KG1 (cell line): Measurements from ENCODE around the gene ATAT1.

Experiments used
- DNase-seq: peaks from one replicate; lab custom pipeline; 2025; lab: John Stamatoyannopoulos, UW

The ATAT1 gene

GRCh38 chr6:30613251-30614043, 13.2 kb upstream of the ATAT1 start:
- no peak for DNase-seq

DNA sequence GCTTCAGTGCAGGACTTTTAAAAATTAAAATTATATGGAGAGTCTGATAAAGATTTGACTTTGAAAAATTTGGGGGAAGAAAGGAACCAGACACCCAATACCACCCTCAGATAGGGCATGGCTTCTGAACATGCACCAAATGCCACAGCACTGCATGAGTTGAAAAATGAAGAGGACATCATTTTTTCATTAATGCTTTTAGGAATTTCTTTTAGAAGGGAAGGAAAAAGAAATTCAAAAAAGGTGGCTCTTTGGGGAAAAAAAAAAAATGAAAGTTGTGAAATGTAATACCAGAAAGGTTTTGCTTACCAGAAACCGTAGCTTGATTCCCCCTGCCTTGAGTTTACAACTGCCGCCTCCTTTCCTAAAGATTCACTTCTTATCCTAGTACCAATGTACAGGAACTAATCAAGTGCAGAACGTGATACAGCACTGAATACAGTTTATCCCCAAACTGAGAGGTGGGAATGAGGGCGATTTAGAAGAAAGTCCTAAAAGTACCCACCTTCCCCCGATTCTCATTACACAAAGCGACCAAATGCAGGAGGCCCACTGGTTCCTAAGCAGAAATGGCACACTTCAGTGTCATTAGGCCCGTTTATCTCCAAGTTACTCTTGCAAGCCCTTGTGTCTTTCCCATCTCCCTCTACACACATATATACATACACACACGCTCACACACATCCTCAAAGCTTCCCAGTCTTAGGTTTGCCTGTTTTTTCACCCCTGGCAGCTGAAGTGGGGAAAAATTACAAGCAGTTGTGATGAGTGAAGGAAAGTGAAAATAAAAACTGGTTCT, 12.4 kb upstream of the ATAT1 start:
- DNase-seq = no peak

DNA sequence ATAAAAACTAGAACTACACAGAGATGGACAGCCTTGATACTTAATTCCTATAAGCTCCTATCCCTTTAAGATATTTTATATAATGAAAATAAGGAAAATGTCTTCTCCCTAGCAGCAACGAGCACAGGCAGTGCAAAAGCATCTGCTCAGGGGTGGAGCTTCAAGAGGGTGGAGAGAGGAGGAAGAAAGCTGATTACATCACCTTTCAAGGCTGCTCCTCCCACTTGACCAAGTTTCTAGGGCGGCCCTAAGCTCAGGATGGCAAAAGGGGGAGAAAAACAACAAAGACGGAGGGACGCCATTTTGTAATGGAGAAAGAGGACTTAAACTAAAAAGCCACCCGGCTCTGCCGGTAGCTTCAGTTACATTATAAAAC, 11.8 kb upstream of the ATAT1 start:
- DNase-seq = peak; percentile 94

GRCh38 chr6:30615219-30615957, 11.3 kb upstream of the ATAT1 start:
- DNase-seq = peak; percentile 77

DNA sequence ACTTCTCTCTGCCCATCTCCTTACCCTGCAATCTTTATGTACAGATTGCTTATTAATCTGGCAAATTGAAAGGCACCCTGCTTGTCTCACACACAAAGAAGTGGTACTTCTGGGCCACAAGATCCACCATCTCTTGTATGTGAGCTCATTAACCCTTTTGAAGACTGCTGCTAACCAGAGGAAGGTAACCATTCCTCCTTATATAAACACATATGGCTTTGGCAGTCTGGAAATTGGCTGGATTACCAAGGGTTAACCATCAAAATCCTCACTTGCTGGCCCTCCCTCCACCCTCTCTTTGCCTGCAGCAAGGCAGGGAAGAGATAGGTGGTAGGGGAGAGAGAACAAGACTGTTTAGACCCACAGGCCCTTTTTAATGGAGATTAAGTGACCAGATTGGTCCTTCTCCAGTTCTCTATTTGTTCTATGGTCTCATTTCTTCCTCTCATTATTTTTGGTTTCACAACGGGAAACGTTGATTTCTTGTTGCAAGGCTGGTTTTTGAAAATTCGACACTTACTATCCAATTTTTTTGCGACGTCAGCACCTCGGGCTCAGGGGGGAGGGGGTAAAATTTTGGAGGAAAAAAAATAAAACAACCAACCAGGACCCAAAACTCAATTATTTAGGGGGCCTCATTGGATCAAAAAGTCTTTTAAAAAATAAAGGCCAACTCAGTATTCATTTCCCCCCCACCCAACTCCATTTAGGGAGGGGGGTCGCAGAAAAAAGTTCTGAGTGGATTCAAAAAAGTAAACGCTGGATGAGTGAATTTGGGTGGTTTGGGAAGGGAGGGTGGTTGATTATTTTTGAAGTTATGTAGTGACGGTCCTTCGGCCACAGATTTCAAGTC, 10.5 kb upstream of the ATAT1 start:
- no peak for DNase-seq

- DNase-seq = peak; percentile 100
Measured at GRCh38 chr6:30616811-30617564, 9.7 kb upstream of the ATAT1 start, which contains the start of gene PPP1R10. TSS of gene PPP1R10 (minus strand) at chr6:30617243. CDS start at chr6:30609944, 7,299 bp downstream.

GRCh38 chr6:30617565-30618269, 9.0 kb upstream of the ATAT1 start, which contains the start of gene MRPS18B:
TSS of gene MRPS18B (plus strand) at chr6:30617840. CDS start at chr6:30617866, 26 bp downstream.
- DNase-seq = peak; percentile 100

DNA sequence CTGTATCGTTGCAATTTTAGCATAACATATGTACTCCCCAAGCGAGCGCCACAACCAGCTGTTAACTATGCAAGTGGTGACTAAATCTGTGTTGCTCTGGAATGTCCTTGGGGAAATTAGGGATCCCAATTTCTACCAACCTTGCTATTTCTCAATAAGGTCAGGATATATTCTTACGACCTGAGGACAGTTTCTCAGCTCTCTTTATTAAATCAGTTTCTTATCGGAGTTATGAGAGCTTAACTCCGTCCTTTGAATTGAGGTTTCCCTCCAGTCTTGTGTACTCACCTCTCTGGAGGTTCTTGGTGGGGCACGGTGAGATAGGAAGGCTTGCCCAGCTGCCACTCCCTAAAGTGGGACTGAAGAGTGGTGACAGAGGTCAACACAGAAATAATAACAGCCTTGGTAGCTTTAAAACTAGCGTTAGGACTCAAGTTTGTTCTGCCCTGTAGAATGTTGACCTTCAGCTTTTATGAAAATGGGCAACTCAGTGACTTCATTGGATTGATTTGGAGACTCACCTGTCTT, 8.3 kb upstream of the ATAT1 start:
- no peak for DNase-seq

DNA sequence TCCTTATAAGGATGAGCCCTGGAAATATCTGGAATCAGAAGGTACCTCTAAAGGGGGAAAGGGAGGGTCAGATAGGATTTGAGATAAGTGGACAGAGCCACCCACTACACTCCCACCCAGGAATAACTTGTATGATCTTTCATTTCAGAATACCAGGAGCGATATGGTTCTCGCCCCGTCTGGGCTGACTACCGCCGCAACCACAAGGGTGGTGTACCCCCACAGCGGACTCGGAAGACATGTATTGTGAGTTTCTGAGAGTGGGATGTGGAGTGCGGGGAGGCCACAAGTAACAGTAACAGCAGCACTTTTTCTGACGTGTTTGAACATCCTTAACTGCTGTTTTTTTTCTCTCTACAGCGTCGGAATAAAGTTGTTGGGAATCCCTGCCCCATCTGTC, 7.1 kb upstream of the ATAT1 start:
- no peak for DNase-seq

- no peak for DNase-seq
Measured at GRCh38 chr6:30625511-30625910, 1.2 kb upstream of the ATAT1 start.

DNA sequence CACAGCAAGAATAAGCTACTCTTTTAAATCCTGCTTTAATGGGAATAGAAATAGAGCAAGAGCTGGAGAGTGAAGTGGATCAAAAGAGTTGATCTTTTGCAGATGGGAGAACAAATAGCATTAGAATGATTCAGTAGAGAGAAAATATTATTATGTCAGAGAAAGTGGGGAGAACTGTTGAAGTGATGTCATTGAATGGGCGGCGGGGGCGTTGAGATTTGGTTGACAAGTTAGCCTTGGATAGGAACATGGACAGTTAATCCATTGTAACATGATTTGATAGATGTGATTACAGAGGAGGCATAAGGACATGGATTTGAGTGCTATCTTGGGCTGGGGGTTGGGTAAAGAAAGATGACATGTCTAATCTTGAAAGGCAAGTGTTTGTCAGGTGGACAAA, 9.2 kb downstream of the ATAT1 start:
- no peak for DNase-seq

- peak; percentile 23 for DNase-seq
Measured at GRCh38 chr6:30640481-30640880, 13.8 kb downstream of the ATAT1 start.

DNA sequence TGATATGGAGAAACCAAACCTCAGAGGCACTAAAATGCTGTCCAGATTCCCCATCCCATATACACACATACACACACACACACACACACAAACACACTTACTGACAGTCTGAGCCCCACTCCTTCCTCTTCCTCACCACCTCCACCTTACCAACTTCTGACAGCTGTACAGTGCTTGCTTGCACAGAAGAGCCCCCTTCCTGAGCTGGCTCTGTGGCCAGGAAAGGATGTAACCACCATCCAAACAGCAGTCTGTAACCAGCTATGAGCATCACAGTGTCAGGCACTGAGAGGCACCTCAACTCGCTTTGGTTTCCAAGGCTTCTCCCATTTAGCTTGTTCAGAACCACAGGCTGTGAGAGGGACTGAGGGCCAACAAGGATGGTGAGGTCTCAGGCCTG, 14.4 kb downstream of the ATAT1 start:
- DNase-seq = peak; percentile 30

DNA sequence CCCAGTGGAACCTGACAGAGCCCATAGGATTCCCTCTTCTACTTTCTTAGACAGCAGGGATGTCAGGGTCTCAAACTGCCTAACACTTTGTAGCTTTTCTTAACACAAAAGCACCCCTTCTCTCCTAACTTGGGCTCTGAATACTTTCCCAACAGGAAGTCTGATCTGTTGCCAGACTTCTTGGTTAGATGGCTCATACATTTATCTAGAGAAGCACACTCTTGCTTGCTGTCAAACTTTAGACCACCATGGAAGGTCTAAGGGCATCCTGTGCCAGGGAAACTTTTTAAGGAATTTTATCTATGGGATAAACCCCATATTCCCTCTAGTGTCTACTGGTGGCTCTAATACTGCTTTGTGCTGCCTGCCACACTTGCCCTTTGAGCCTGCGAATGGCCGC, 17.0 kb downstream of the ATAT1 start:
- DNase-seq = no peak

GRCh38 chr6:30644769-30645168, 18.1 kb downstream of the ATAT1 start:
- DNase-seq = no peak

- no peak for DNase-seq
Measured at GRCh38 chr6:30645989-30646388, 19.3 kb downstream of the ATAT1 start.

DNA sequence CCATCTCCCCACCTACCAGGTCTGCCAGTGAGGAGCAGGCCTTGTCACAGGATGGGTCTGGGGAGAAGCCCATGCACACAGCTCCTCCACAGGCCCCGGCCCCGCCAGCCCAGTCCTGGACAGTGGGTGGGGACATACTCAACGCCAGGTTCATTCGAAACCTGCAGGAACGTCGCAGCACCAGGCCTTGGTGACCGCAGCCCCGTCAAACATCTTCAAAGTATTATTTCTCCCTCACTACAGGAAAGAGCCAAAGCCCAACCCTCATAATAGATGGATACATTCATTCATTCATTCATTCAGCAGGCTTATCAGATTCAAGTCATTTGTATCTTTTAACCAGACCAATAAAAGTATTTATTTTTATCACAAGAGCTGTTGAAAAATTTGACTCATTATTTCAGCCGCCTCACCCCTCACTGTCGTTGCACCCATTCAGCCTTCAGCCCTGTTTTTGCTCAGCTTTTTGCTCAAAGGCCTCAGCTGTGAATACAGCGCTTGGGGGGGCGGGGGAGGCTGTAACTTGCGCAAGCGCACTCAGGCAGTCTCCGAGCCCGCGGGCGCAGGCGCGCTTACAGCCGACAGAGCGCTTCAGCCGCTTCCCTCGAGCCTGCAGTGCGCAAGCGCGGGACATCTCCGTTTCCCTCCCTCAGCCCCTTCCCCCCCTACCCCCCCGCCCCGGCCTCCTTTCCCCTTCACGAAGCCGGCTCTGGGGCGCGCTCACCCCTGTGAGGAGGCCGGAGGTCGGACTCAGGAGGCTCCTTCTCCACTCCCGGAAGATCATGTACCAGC, 20.0 kb downstream of the ATAT1 start, which contains the start of gene C6orf136:
C6orf136 (plus strand) TSS at position 684 of the 792 bp plus-strand sequence; CDS start at position 783, 99 bp downstream.
- peak; percentile 83 for DNase-seq

GRCh38 chr6:30647242-30648116, 20.8 kb downstream of the ATAT1 start:
- peak; percentile 44 for DNase-seq
